Hindlimb muscle (tissue), 1 donor: ENCODE results near the gene SLC26A9. TPM values are rescaled to one million over a fixed set of nuclear protein-coding genes. Genes with fewer than 3 reads are reported as not detected.
"Not testable (repeated sequence)": the region's sequence is repeated elsewhere in the genome, so short reads cannot be mapped to it uniquely, and the experiment has no call there.

ENCODE experiments used
- DNase-seq: peaks from one replicate; pipeline ENCODE4 v3.0.0-alpha.2; 2013
- polyA plus RNA-seq: library from polyadenylated mRNA; unstranded; fragments of 120-200 nt; gene quantifications from one replicate; pipeline ENCODE4 v1.2.1, GENCODE V29; 2013; ENCODE audit not compliant: insufficient read length

The SLC26A9 gene
- polyA plus RNA-seq, 1 donor: 0.05 TPM

- DNase-seq: not testable (repeated sequence)
Observed at GRCh38 chr1:205889006-205889405, 54.2 kb downstream of the SLC26A9 start.

- no peak for DNase-seq
Observed at GRCh38 chr1:205883792-205884191, 59.5 kb downstream of the SLC26A9 start.

- no peak for DNase-seq
Observed at GRCh38 chr1:205880923-205881322, 62.3 kb downstream of the SLC26A9 start.

- DNase-seq: no peak
Observed at GRCh38 chr1:205879974-205880373, 63.3 kb downstream of the SLC26A9 start.

- no peak for DNase-seq
Observed at GRCh38 chr1:205878026-205878425, 65.2 kb downstream of the SLC26A9 start.

GRCh38 chr1:205873148-205873547 is 70.1 kb downstream of the SLC26A9 start:
- DNase-seq: not testable (repeated sequence)

GRCh38 chr1:205870236-205870635 is 73.0 kb downstream of the SLC26A9 start:
- DNase-seq: no peak

Other genes starting within 250 kb of the SLC26A9 start
- gene NUCKS1, start 193.3 kb downstream of the SLC26A9 start, polyA plus RNA-seq: 219 TPM
- gene RAB29, start 168.0 kb downstream of the SLC26A9 start, polyA plus RNA-seq: 3.7 TPM
- gene SLC41A1, start 130.3 kb downstream of the SLC26A9 start, polyA plus RNA-seq: 37.9 TPM
- not detected for gene PM20D1, start 93.3 kb downstream of the SLC26A9 start, polyA plus RNA-seq
- gene RAB7B, start 59.9 kb upstream of the SLC26A9 start, polyA plus RNA-seq: 12.2 TPM
- gene CTSE, start 80.4 kb upstream of the SLC26A9 start, polyA plus RNA-seq: 0.37 TPM
- 0.28 TPM for gene RHEX, start 109.7 kb upstream of the SLC26A9 start, polyA plus RNA-seq
- 0.14 TPM for gene AVPR1B, start 173.9 kb upstream of the SLC26A9 start, polyA plus RNA-seq